ENCODE results near the gene ADAMTS13. TPM values are rescaled to one million over a fixed set of nuclear protein-coding genes. Genes with fewer than 3 reads are reported as not detected.

The ADAMTS13 gene
- total RNA-seq, 1 donor from 2014 or later: 12.9 TPM

GRCh38 chr9:133465984-133466383, 43.8 kb downstream of the ADAMTS13 start:
- H3K36me3 Mint-ChIP-seq: no peaks in the 10 kb centered on the region
- no peaks in the 10 kb centered on the region for H3K9me3 Mint-ChIP-seq
- no peak overlapping the region for H3K27ac Mint-ChIP-seq
- no peaks in the 10 kb centered on the region for H3K27me3 Mint-ChIP-seq
- H3K4me3 Mint-ChIP-seq: no peak overlapping the region
- H3K4me1 Mint-ChIP-seq (ENCODE audit: unreplicated experiment): peaks cover 11% of the 10 kb centered on the region
- TF ChIP-seq CTCF (conservative IDR thresholded peaks at IDR 0.05): no peak
- DNase-seq (ENCODE audit: extremely low spot score, unreplicated experiment): no peak

- H3K4me3 Mint-ChIP-seq: no peak overlapping the region
- H3K9me3 Mint-ChIP-seq: no peaks in the 10 kb centered on the region
- H3K27me3 Mint-ChIP-seq: no peaks in the 10 kb centered on the region
- H3K4me1 Mint-ChIP-seq (ENCODE audit: unreplicated experiment): peaks cover 3% of the 10 kb centered on the region
- TF ChIP-seq CTCF (conservative IDR thresholded peaks at IDR 0.05): peak; percentile 22
- no peak for DNase-seq (ENCODE audit: extremely low spot score, unreplicated experiment)
- no peaks in the 10 kb centered on the region for H3K36me3 Mint-ChIP-seq
- H3K27ac Mint-ChIP-seq: no peak overlapping the region
These were observed 44.9 kb downstream of the ADAMTS13 start for GRCh38 chr9:133467101-133467500.

DNA sequence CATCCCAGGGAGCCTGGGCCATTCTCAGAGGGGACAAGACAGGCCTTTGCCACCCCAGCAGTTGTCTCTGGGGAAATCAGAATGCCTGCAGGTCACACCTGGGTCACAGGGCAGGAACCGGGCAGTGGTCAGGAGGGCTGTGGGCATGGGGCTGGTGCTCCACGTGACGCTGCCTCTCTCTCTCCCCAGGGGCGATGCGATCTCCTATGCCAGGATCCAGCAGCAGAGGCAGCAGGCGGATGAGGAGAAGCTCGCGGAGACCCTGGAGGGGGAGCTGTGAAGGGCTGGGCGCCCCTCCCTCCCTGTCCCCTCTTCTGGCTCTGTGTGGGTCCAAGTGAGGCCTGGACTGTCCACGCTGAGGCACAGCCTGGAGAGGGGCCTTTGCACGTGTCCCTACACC, 46.2 kb downstream of the ADAMTS13 start:
- Mint-ChIP-seq H3K27me3 (no peaks in the 10 kb centered on the region), H3K36me3 (no peaks in the 10 kb centered on the region), H3K27ac (no peak overlapping the region), H3K4me1 (ENCODE audit: unreplicated experiment) (peaks cover 3% of the 10 kb centered on the region), H3K9me3 (no peaks in the 10 kb centered on the region), H3K4me3 (no peak overlapping the region)
- no peak for TF ChIP-seq CTCF (conservative IDR thresholded peaks at IDR 0.05)
- no peak for DNase-seq (ENCODE audit: extremely low spot score, unreplicated experiment)

DNA sequence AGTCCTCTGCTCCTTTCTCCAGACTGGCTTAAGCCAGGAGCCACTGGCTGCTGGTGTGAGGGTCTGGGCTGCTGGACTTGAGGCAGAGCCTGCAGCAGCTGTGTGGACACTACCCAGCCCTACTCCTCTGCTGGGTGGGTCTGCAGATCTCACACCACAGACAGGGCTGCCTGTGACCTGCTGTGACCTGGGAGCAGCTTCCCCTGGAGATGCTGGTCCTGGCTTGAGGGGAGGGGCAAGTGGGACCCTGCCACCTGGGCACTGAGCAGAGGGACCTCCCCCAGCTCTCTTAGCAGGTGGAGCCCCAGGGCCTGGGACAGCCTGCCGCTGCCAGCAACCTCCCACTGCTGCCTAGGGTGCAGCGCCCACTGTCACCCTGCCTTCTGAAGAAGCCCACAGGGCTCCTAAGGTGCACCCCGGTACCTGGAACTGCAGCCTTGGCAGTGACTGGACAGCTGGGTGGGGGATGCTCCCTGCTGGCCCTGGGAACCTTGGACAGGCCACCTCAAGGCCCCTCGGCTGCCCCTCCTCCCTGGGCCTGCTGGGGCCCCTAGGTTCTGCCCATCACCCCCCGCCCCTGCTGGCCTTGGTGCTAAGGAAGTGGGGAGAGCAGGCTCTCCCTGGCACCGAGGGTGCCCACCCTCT, 46.7 kb downstream of the ADAMTS13 start:
- Mint-ChIP-seq H3K27me3 (no peaks in the 10 kb centered on the region), H3K9me3 (no peaks in the 10 kb centered on the region), H3K4me1 (ENCODE audit: unreplicated experiment) (peaks cover 3% of the 10 kb centered on the region), H3K4me3 (no peak overlapping the region), H3K36me3 (no peaks in the 10 kb centered on the region), H3K27ac (no peak overlapping the region)
- no peak for TF ChIP-seq CTCF (conservative IDR thresholded peaks at IDR 0.05)
- DNase-seq (ENCODE audit: extremely low spot score, unreplicated experiment): no peak

DNA sequence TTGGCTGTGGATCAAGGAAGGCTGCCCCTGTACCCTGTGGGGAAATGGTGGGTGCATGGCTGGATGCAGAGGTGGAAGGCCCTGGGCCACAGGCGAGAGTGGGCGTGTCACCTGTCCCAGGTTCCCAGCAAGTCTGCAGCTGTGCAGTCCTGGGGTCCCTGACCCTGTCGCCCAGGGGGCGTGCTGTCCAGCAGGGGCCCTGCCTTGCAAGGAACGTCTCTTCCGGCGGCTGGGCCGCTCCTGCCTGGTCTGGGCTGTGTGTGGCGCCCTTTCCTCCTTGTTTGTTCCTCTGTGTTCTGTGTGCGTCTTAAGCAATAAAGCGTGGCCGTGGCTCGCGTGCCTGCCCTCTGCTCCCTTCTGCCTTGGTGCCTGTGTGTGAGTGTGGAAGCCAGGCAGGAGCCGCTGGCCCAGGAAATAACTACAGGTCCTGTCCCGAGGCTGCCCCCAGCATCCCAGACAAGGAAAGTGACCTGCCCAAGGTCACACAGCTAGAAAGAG, 48.3 kb downstream of the ADAMTS13 start:
- DNase-seq (ENCODE audit: extremely low spot score, unreplicated experiment): no peak

More for the DNA sequence above, 48.3 kb downstream of the ADAMTS13 start:
- Mint-ChIP-seq H3K4me1 (ENCODE audit: unreplicated experiment) (peaks cover 3% of the 10 kb centered on the region), H3K36me3 (no peaks in the 10 kb centered on the region), H3K27ac (no peak overlapping the region), H3K9me3 (no peaks in the 10 kb centered on the region), H3K4me3 (no peak overlapping the region), H3K27me3 (no peaks in the 10 kb centered on the region)
- TF ChIP-seq CTCF (conservative IDR thresholded peaks at IDR 0.05): no peak

Data from type B pancreatic cell (in vitro differentiated cells).